H1 (cell line): ENCODE results near the gene FAM53B. TPM values are rescaled to one million over a fixed set of nuclear protein-coding genes. Genes with fewer than 3 reads are reported as not detected.

Source experiments
- CTCF ChIA-PET: fragments of 300-600 bp; sonication (Branson Sonifier 250); formaldehyde crosslinking; loops from one replicate; lab custom pipeline; 2021; ENCODE audit not compliant: partially characterized antibody; lab: Charles Lee
- POLR2A ChIA-PET: fragments of 300-600 bp; sonication (Branson Sonifier 250); formaldehyde crosslinking; loops from one replicate; lab custom pipeline; 2021; ENCODE audit warnings: inconsistent platforms; ENCODE audit not compliant: partially characterized antibody; lab: Charles Lee
- DNase-seq, 2 experiments: peaks; one replicate each; pipeline versions ENCODE4 v3.0.0 to v3.0.0-alpha.2; 2010 to 2022; ENCODE audit warnings: low spot score in 2 of 2, low read depth in 1 of 2, mixed read lengths in 1 of 2
- FAIRE-seq: peaks from 2 replicates; lab custom pipeline; 2011; peaks lifted over from hg19 to GRCh38; lab: Jason Lieb, UNC
- H2AFZ ChIP-seq: 2 replicates; pipeline ENCODE4 v1.8.1; 2012; ENCODE audit warnings: low read length, inconsistent platforms
- H2AK5ac ChIP-seq: 2 replicates; pipeline ENCODE4 v1.6.1; 2013; ENCODE audit warnings: low read depth, low read length
- H2BK120ac ChIP-seq: replicated peaks from 2 replicates; pipeline ENCODE3; 2013; ENCODE audit warnings: low read depth, low read length, inconsistent platforms
- H2BK12ac ChIP-seq: 2 replicates; pipeline ENCODE4 v1.6.1; 2013; ENCODE audit warnings: low read depth, low read length
- H2BK15ac ChIP-seq: 2 replicates; pipeline ENCODE4 v1.6.1; 2013; ENCODE audit warnings: low read length
- H2BK20ac ChIP-seq: 2 replicates; pipeline ENCODE4 v1.6.1; 2013; ENCODE audit warnings: low read length
- H2BK5ac ChIP-seq: 2 replicates; pipeline ENCODE4 v1.6.1; 2013; ENCODE audit warnings: low read depth, low read length
- H3K14ac ChIP-seq: 2 replicates; pipeline ENCODE4 v1.6.1; 2013; ENCODE audit warnings: inconsistent platforms; ENCODE audit not compliant: insufficient read length
- H3K18ac ChIP-seq: 2 replicates; pipeline ENCODE4 v1.6.1; 2013; ENCODE audit warnings: low read length; ENCODE audit errors: extremely low read depth
- H3K23ac ChIP-seq: 2 replicates; pipeline ENCODE4 v1.6.1; 2013; ENCODE audit warnings: inconsistent platforms; ENCODE audit not compliant: insufficient read length
- H3K23me2 ChIP-seq: 2 replicates; pipeline ENCODE4 v1.6.1; 2013; ENCODE audit warnings: low read depth, low read length
- H3K27ac ChIP-seq: 2 replicates; pipeline ENCODE4 v1.6.1; 2011; ENCODE audit warnings: low read depth, low read length, inconsistent platforms
- H3K27me3 ChIP-seq, 4 experiments: replicated peaks in 1 of 4; 1 replicate in 1 of 4; 2 replicates in 3 of 4; pipeline versions ENCODE4 v1.6.1 to v1.8.1; 2011 to 2013; ENCODE audit warnings: low read length in 3 of 4, mild to moderate bottlenecking in 3 of 4, inconsistent platforms in 2 of 4, mixed read lengths in 2 of 4, moderate library complexity in 1 of 4; ENCODE audit not compliant: control insufficient read depth in 3 of 4, insufficient read depth in 3 of 4; ENCODE audit errors: extremely low read depth in 1 of 4
- H3K36me3 ChIP-seq, 4 experiments: 2 replicates each; pipeline versions ENCODE4 v1.6.1 to v1.8.1; 2011 to 2013; ENCODE audit warnings: mild to moderate bottlenecking in 4 of 4, low read length in 3 of 4, moderate library complexity in 2 of 4, control low read depth in 1 of 4, inconsistent platforms in 1 of 4; ENCODE audit not compliant: insufficient read depth in 4 of 4, control insufficient read depth in 2 of 4
- H3K4ac ChIP-seq: replicated peaks from 2 replicates; pipeline ENCODE3; 2013; ENCODE audit warnings: low read length, low read depth, mixed read lengths, inconsistent platforms; ENCODE audit not compliant: insufficient read length
- H3K4me1 ChIP-seq, 4 experiments: replicated peaks in 1 of 4; 1 replicate in 1 of 4; 2 replicates in 3 of 4; pipeline versions ENCODE4 v1.6.1 to v1.8.1; 2011 to 2013; ENCODE audit warnings: low read length in 3 of 4, inconsistent platforms in 2 of 4, mixed read lengths in 1 of 4; ENCODE audit not compliant: insufficient read depth in 4 of 4, control insufficient read depth in 3 of 4
- H3K4me2 ChIP-seq, 2 experiments: 2 replicates each; pipeline versions ENCODE4 v1.6.1 to v1.8.1; 2011 to 2013; ENCODE audit warnings: low read depth in 2 of 2, low read length in 2 of 2, control low read depth in 1 of 2, inconsistent platforms in 1 of 2, mild to moderate bottlenecking in 1 of 2; ENCODE audit not compliant: insufficient read depth in 1 of 2
- H3K4me3 ChIP-seq, 4 experiments: fragments of 200-600, 300-600 bp in 1 of 4; sonication (generic), shearing (Covaris generic), sonication (Bioruptor Twin) in 1 of 4; 2 replicates each; pipeline versions ENCODE4 v1.5.1 to v1.8.1; 2011 to 2016; ENCODE audit warnings: low read length in 4 of 4, low read depth in 3 of 4, control low read depth in 2 of 4, inconsistent platforms in 2 of 4, mild to moderate bottlenecking in 2 of 4, mixed read lengths in 1 of 4, moderate library complexity in 1 of 4; ENCODE audit not compliant: insufficient read depth in 2 of 4; ENCODE audit errors: extremely low read depth in 1 of 4
- H3K56ac ChIP-seq: replicated peaks from 2 replicates; pipeline ENCODE3; 2013; ENCODE audit warnings: low read depth, mild to moderate bottlenecking, mixed read lengths, low read length, inconsistent platforms; ENCODE audit not compliant: insufficient read length
- H3K79me1 ChIP-seq: 2 replicates; pipeline ENCODE4 v1.6.1; 2013; ENCODE audit warnings: low read depth, low read length, control low read depth
- H3K79me2 ChIP-seq, 2 experiments: 2 replicates each; pipeline versions ENCODE4 v1.6.1 to v1.8.1; 2012 to 2013; ENCODE audit warnings: low read length in 2 of 2, mild to moderate bottlenecking in 2 of 2, inconsistent platforms in 1 of 2; ENCODE audit not compliant: insufficient read depth in 2 of 2, control insufficient read depth in 1 of 2
- H3K9ac ChIP-seq, 4 experiments: replicated peaks in 1 of 4; 1 replicate in 1 of 4; 2 replicates in 3 of 4; pipeline versions ENCODE4 v1.6.1 to v1.8.1; 2011 to 2013; ENCODE audit warnings: low read depth in 3 of 4, low read length in 3 of 4, control low read depth in 2 of 4, mild to moderate bottlenecking in 2 of 4, moderate library complexity in 2 of 4, inconsistent platforms in 1 of 4; ENCODE audit errors: extremely low read depth in 1 of 4
- H3K9me3 ChIP-seq, 2 experiments: 2 replicates each; pipeline versions ENCODE4 v1.6.1 to v1.8.1; 2012 to 2013; ENCODE audit warnings: mild to moderate bottlenecking in 2 of 2, moderate library complexity in 2 of 2, control low read depth in 1 of 2, inconsistent platforms in 1 of 2, low read depth in 1 of 2, low read length in 1 of 2, mixed read lengths in 1 of 2; ENCODE audit not compliant: insufficient read depth in 2 of 2
- H4K20me1 ChIP-seq, 2 experiments: replicated peaks in 1 of 2; 2 replicates each; pipeline versions ENCODE3 to v1.8.1; 2011 to 2013; ENCODE audit warnings: inconsistent platforms in 2 of 2, low read length in 2 of 2, mild to moderate bottlenecking in 1 of 2; ENCODE audit not compliant: insufficient read depth in 2 of 2, control insufficient read depth in 1 of 2
- H4K5ac ChIP-seq: 2 replicates; pipeline ENCODE4 v1.6.1; 2013; ENCODE audit warnings: low read length, low read depth, mixed read lengths, inconsistent platforms; ENCODE audit not compliant: insufficient read length
- H4K8ac ChIP-seq: 2 replicates; pipeline ENCODE4 v1.8.0; 2013; ENCODE audit warnings: mild to moderate bottlenecking, moderate library complexity, low read length, inconsistent platforms; ENCODE audit not compliant: insufficient read depth; ENCODE audit errors: extremely low read depth
- H4K91ac ChIP-seq: replicated peaks from 2 replicates; pipeline ENCODE3; 2013; ENCODE audit warnings: low read length, mixed read lengths, inconsistent platforms; ENCODE audit not compliant: insufficient read length
- BACH1 ChIP-seq: IDR thresholded peaks from 2 replicates; pipeline ENCODE4 v1.6.1; 2012; ENCODE audit warnings: low read length, improper control_type of control experiment
- CTBP2 ChIP-seq: IDR thresholded peaks from 2 replicates; pipeline ENCODE4 v1.7.0; 2011; ENCODE audit warnings: borderline replicate concordance, mild to moderate bottlenecking, moderate library complexity, mixed read lengths, low read length; ENCODE audit not compliant: insufficient read depth, insufficient read length
- EZH2 ChIP-seq: fragments of 200-600 bp; sonication (generic); IDR thresholded peaks from 2 replicates; pipeline ENCODE4 v1.7.1; 2012; ENCODE audit warnings: low read depth, mild to moderate bottlenecking, moderate library complexity, low read length, inconsistent platforms; ENCODE audit not compliant: severe bottlenecking
- HDAC2 ChIP-seq, 2 experiments: fragments of 300-600 bp in 1 of 2; sonication (generic) in 1 of 2; IDR thresholded peaks; 2 replicates each; pipeline ENCODE4 v1.6.1; 2011 to 2012; ENCODE audit warnings: low read depth in 2 of 2, low read length in 2 of 2, mild to moderate bottlenecking in 2 of 2, moderate library complexity in 2 of 2, borderline replicate concordance in 1 of 2, inconsistent platforms in 1 of 2
- KDM5A ChIP-seq: fragments of 200-600 bp; IDR thresholded peaks from 2 replicates; pipeline ENCODE4 v1.7.1; 2012; ENCODE audit warnings: mild to moderate bottlenecking, low read length, inconsistent platforms, mixed read lengths
- POU5F1 ChIP-seq: IDR thresholded peaks from 2 replicates; pipeline ENCODE4 v1.6.1; 2011; ENCODE audit warnings: low read depth, mild to moderate bottlenecking, low read length, moderate library complexity
- RNF2 ChIP-seq: fragments of 200-900, 300-1000 bp; sonication (generic); IDR thresholded peaks from 2 replicates; pipeline ENCODE4 v1.7.1; 2016; ENCODE audit warnings: borderline replicate concordance, low read depth, mild to moderate bottlenecking, antibody characterized with exemption, low read length; ENCODE audit not compliant: poor library complexity, severe bottlenecking; ENCODE audit errors: missing control alignments
- SP4 ChIP-seq: IDR thresholded peaks from 2 replicates; pipeline ENCODE4 v1.6.1; 2012; ENCODE audit warnings: low read length, inconsistent platforms
- SRF ChIP-seq: IDR thresholded peaks from 2 replicates; pipeline ENCODE4 v1.6.1; 2011; ENCODE audit warnings: mild to moderate bottlenecking, low read depth, low read length, moderate library complexity
- TCF12 ChIP-seq: IDR thresholded peaks from 2 replicates; pipeline ENCODE4 v1.6.1; 2011; ENCODE audit warnings: low read depth, mild to moderate bottlenecking, low read length
- TEAD4 ChIP-seq: IDR thresholded peaks from 2 replicates; pipeline ENCODE4 v1.6.1; 2012; ENCODE audit warnings: low read depth, low read length, inconsistent platforms, mixed read lengths
- WGBS, 2 experiments: shearing (Covaris generic) in 1 of 2; methylation state at CpG; one replicate each; pipeline versions ENCODE4 v1.1.6 to v1.1.7; 2013 to 2015; ENCODE audit warnings: low lambda C conversion rate in 2 of 2, mixed read lengths in 2 of 2, inconsistent platforms in 1 of 2, low coverage in 1 of 2, missing lambda C conversion rate in 1 of 2; ENCODE audit not compliant: insufficient replicate concordance in 2 of 2, insufficient coverage in 1 of 2, insufficient read length in 1 of 2; ENCODE audit errors: extremely low coverage in 1 of 2, missing lambda C conversion rate in 1 of 2; 5-methylcytosine and 5-hydroxymethylcytosine counted together
- polyA plus RNA-seq, 7 experiments: library from polyadenylated mRNA; depleted of rRNA in 3 of 7; stranded (reverse) in 5 of 7; unstranded in 2 of 7; fragments of >200 nt in 5 of 7; fragments of 200-250 nt in 2 of 7; gene quantifications; 1 replicate in 5 of 7; 2 replicates in 1 of 7; 4 replicates in 1 of 7; pipeline versions ENCODE4 v1.2.1 to v1.2.3, GENCODE V29; 2011 to 2013; ENCODE audit warnings: missing spikeins in 2 of 7, mixed read lengths in 2 of 7
- total RNA-seq: library from RNA; stranded (reverse); fragmentation: NEBNext Ultra II Directional; extraction: Animal tissue kit (Norgen Biotek cat#: 25700); gene quantifications from 2 replicates; pipeline ENCODE4 v1.2.1, GENCODE V29; 2021

Gene FAM53B
- total and polyA plus RNA-seq, 2 of the 8 experiments (the other 6 are each of a cell fraction or from before 2014, with no cell fraction given) = 5.3 to 14.4 TPM

DNA sequence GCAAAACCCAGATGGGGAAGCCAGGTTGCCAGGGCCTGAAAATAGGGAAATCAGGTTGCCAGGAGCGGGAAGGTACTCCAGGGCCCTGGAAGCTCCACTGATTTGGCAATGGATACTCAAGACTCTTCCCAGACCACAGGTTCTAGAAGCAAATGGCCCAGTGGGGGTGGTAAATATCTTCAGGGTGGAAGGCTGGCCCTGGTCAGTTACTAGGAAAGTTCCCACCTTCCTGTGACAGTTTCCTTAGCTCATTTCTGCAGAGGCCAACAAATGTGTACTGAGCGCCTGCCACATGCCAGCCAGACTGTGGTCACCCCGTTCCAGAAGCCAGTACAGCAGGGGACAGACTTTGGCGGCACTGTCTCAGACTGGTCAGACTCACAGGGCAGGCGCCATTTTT is 113.6 kb downstream of the FAM53B start:
- Histone ChIP-seq H3K14ac (no peak overlapping the region), H4K91ac (no peak overlapping the region), H3K79me1 (no peaks in the 10 kb centered on the region), H2BK120ac (no peak overlapping the region), H3K9ac (no peak overlapping the region), H3K4me2 (no peak overlapping the region), H3K23me2 (no peaks in the 10 kb centered on the region), H3K23ac (no peak overlapping the region), H3K18ac (no peak overlapping the region), H3K56ac (no peak overlapping the region), H2BK20ac (no peak overlapping the region), H3K4me1 (peaks cover 6 to 21% (median 9%) of the 10 kb centered on the region in 4 experiments), H4K20me1 (peaks cover 0 to 11% of the 10 kb centered on the region in 2 experiments), H3K27ac (no peak overlapping the region), H3K36me3 (no peaks in the 10 kb centered on the region), H4K8ac (no peak overlapping the region), H3K4me3 (no peak overlapping the region), H2AFZ (no peak overlapping the region), H2AK5ac (no peak overlapping the region), H2BK12ac (no peak overlapping the region), H4K5ac (no peak overlapping the region), H3K9me3 (no peaks in the 10 kb centered on the region), H3K4ac (no peak overlapping the region), H2BK15ac (no peak overlapping the region), H2BK5ac (no peak overlapping the region), H3K27me3 (no peaks in the 10 kb centered on the region; a peak in 1 of 7 replicates), H3K79me2 (no peaks in the 10 kb centered on the region)
- no peak for DNase-seq
- ChIA-PET CTCF (interaction anchor here (0.6 to 1.1 kb wide), 4 partner anchors 11 to 211 kb away, joined by 3 to 4 read pairs (median 3); no protein-coding TSS in a partner anchor), POLR2A (no interaction called here)
- no peak for FAIRE-seq
- TF ChIP-seq SP4 = no peak
- no peak for TF ChIP-seq HDAC2 (IDR thresholded peaks at IDR 0.05; ENCODE audit: borderline replicate concordance in 1 of 2, low read depth in 2 of 2, low read length in 2 of 2)
- TF ChIP-seq TEAD4 = no peak
- no peak for TF ChIP-seq POU5F1
- no peak for TF ChIP-seq CTBP2
- TF ChIP-seq EZH2 = no peak
- TF ChIP-seq RNF2 = no peak
- no peak for TF ChIP-seq BACH1
- no peak for TF ChIP-seq KDM5A
- no peak for TF ChIP-seq SRF
- TF ChIP-seq TCF12 = no peak
- 89% methylated on average over 5 of the region's 5 CpGs; no CpG with 5 or more reads in 1 of the 2 experiments for WGBS, 2 experiments
